Daoy (cell line): Measurements from ENCODE around the gene DCK. TPM values are rescaled to one million over a fixed set of nuclear protein-coding genes. Genes with fewer than 3 reads are reported as not detected.

ENCODE experiments used
- DNase-seq: peaks from one replicate; pipeline ENCODE4 v3.0.0-alpha.2; 2015; ENCODE audit warnings: low read depth
- total RNA-seq: library from RNA; depleted of rRNA; stranded (reverse); fragments of >200 nt; shearing (Covaris generic); gene quantifications from 2 replicates; pipeline ENCODE4 v1.2.3, GENCODE V29; 2014; rRNA removed

Gene DCK
- total RNA-seq, 1 experiment from 2014 or later: 30.2 TPM

DNA sequence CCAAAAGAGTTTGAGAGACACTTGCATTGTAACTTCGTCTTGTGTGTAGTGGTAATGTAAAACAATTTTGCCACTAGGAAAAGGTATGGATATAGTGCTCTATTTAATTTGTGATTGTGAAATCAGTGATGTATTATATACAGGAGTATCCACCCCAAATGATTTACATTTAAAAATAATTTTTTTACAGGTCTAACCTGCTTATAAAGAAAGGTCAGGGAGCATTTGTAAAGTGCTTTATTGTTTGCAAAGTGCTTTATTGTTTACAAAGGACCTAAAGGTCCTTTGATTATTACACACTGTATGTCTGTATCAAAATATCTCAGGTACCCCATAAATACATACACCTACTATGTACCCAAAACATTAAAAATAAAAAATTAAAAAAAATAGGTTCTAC, 70.3 kb downstream of the DCK start:
- DNase-seq: no peak

GRCh38 chr4:71064521-71064920, 71.1 kb downstream of the DCK start:
- no peak for DNase-seq

- DNase-seq: no peak
Observed at GRCh38 chr4:71065991-71066510, 72.6 kb downstream of the DCK start.

DNA sequence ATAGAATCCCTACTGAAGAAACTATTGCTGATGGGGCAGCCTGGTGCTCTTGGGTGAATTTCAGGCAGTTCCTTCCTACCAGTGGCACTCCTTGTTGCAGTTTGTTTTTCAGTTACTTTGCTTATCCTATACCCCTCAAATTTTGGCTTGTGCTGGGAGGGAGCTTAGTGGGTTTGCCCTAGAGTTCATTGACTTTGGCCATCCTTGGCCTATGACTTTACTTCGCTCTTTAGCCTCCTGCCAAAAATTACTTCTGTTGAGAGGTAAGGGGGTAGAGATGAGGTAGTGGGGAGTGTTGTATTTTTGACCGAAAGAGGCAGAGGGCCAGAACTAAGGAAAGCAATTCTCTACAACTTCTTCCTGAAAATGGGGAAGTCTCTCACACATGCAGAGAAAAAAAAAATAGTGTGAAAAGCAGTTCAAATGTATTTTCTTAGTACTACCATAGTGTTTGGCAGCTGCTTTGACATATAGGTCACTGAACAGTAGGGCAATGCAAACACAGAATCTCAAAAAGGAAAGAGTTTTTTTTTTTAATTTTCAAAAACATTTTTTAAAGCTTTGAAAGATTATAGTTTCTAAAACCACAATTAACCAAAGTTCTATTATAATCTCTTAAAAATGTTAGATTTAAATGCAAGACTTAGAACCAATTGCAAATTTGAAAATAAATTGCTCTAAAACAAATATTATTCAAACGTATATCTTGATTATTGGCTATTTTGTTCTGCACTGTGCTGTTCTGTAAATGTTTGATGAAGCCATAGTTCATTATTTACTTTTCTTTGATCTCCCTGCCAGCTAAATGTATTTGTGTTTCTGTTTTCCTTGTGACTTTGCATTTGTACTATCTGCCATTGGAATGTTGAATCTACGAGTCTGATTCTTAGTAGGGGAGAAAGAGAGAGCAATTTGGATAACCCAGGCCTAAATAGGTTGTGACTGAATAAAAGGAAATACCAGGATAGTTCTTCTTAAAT, 73.6 kb downstream of the DCK start:
- no peak for DNase-seq

DNA sequence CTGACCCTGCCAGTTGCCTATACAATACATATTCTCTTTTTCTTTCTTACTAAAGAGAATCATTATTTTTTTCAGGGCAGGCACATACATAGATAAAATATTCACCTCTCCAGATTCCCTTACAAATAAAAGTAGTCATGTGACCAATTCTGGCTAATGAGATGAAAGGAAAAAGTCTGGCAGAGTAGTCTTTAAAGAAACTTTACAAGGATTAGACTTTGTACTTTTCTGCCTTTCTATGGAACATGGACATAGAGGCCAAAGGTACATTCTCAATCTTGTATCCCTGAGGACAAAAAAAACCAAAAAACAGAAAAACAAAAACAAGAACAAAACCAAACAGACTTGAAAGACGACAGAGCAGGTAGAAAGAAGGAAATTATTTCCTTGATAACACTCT, 75.6 kb downstream of the DCK start:
- no peak for DNase-seq

GRCh38 chr4:71070015-71070414, 76.6 kb downstream of the DCK start:
- no peak for DNase-seq

DNA sequence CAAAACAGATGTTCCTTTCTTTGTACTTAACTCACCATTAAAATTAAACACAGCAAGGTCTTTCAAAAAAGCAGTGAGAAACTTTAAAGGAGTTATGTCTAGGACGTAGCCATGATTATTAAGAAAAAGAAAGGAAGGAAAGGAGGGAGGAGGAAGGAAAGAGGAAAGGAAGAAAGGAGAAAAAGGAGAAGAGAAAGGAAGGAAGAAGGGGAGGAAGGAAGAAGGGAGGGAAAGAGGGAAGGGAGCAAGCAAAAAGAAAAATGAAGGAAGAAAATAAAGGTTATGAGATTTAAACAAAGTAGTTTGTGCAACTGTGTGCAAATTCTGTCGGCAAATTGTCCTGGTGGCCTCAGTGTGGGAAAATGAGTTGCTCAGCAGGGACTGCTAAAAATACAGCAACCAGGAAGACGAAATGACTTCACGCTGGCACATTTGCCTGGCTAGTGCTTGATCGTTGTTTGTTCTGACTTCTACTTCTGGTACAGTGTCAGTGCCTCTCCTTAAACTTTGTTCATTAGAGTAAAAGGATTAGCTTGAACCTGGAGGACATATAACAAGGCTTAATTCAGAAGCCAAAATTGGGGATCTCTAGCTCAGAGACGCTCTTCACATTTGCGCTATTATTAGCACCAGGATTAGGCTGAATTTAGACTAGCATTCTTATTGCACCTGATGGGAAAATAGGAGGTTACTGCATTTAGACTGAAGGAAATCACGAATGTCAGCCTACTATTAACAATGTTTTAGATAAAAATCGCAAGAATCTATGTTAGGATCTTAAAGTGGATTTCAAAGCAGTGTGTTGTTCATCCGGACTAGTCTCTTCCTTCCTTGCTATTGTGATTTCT, 81.2 kb downstream of the DCK start:
- no peak for DNase-seq

Other genes with a start within 250 kb of the DCK start
- 66.8 and 79.3 TPM in 2 replicates for gene GRSF1, start 153.8 kb upstream of the DCK start, total RNA-seq
- gene MOB1B, start 91.3 kb upstream of the DCK start, total RNA-seq: 3.0 and 5.0 TPM in 2 replicates